Measurements from ENCODE around the gene IL17B. TPM values are rescaled to one million over a fixed set of nuclear protein-coding genes. Genes with fewer than 3 reads are reported as not detected.

The IL17B gene
- total and polyA plus RNA-seq, 2 of the 8 experiments (the other 6 are each of a cell fraction or from before 2014, with no cell fraction given) = 0.18 TPM; not detected in 1

DNA sequence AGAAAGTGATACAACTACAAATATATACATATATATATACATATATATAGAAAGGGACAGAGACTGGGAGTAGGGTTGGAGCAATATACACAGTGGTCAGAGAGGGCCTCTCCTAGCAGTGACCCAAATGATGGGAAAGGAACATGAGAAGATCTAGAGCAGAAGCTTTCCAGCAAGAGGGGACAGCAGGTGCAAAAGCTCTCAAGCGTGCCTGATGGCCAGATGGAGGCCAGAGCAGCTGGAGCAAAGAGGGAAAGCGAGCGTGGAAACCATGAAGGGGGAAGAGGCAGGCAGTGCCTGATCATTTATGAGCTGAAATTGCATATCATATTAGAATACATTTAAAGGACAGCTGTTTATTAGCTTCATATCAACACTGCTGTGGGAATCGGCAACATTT lies 41.4 kb downstream of the IL17B start:
- Histone ChIP-seq H4K5ac (ENCODE audit: insufficient read length, low read depth, low read length) (no peak overlapping the region), H2BK120ac (replicated peaks; ENCODE audit: low read depth, low read length) (no peak overlapping the region), H4K91ac (replicated peaks; ENCODE audit: insufficient read length, low read length) (no peak overlapping the region), H2AFZ (ENCODE audit: low read length) (no peak overlapping the region), H3K18ac (ENCODE audit: extremely low read depth, low read length) (no peak overlapping the region), H3K79me1 (ENCODE audit: low read depth, low read length) (no peaks in the 10 kb centered on the region), H3K79me2 (ENCODE audit: control insufficient read depth in 1 of 2, insufficient read depth in 2 of 2, low read length in 2 of 2) (no peaks in the 10 kb centered on the region), H3K4me2 (ENCODE audit: insufficient read depth in 1 of 2, low read depth in 2 of 2, low read length in 2 of 2) (no peak overlapping the region), H3K4me1 (replicated peaks in 1 of 4; ENCODE audit: control insufficient read depth in 3 of 4, insufficient read depth in 4 of 4, low read length in 3 of 4) (no peaks in the 10 kb centered on the region), H3K14ac (ENCODE audit: insufficient read length) (no peak overlapping the region), H3K56ac (replicated peaks; ENCODE audit: insufficient read length, low read depth, low read length) (no peak overlapping the region), H3K23me2 (ENCODE audit: low read depth, low read length) (no peaks in the 10 kb centered on the region), H2BK5ac (ENCODE audit: low read depth, low read length) (no peak overlapping the region), H2BK15ac (ENCODE audit: low read length) (no peak overlapping the region), H3K27ac (ENCODE audit: low read depth, low read length) (no peak overlapping the region), H3K27me3 (replicated peaks in 1 of 4; ENCODE audit: control insufficient read depth in 3 of 4, extremely low read depth in 1 of 4, insufficient read depth in 3 of 4, low read length in 3 of 4) (no peaks in the 10 kb centered on the region), H3K9ac (replicated peaks in 1 of 4; ENCODE audit: extremely low read depth in 1 of 4, low read depth in 3 of 4, low read length in 3 of 4) (no peak overlapping the region), H2BK20ac (ENCODE audit: low read length) (no peak overlapping the region), H3K4ac (replicated peaks; ENCODE audit: insufficient read length, low read depth, low read length) (no peak overlapping the region), H2AK5ac (ENCODE audit: low read depth, low read length) (no peak overlapping the region), H3K23ac (ENCODE audit: insufficient read length) (no peak overlapping the region), H3K4me3 (ENCODE audit: extremely low read depth in 1 of 4, insufficient read depth in 2 of 4, low read depth in 3 of 4, low read length in 4 of 4) (no peak overlapping the region), H4K8ac (ENCODE audit: extremely low read depth, insufficient read depth, low read length) (no peak overlapping the region), H4K20me1 (replicated peaks in 1 of 2; ENCODE audit: control insufficient read depth in 1 of 2, insufficient read depth in 2 of 2, low read length in 2 of 2) (no peaks in the 10 kb centered on the region), H2BK12ac (ENCODE audit: low read depth, low read length) (no peak overlapping the region), H3K36me3 (ENCODE audit: control insufficient read depth in 2 of 4, insufficient read depth in 4 of 4, low read length in 3 of 4) (no peaks in the 10 kb centered on the region), H3K9me3 (ENCODE audit: insufficient read depth in 2 of 2, low read depth in 1 of 2, low read length in 1 of 2) (no peaks in the 10 kb centered on the region)
- DNase-seq (ENCODE audit: low read depth in 1 of 2, low spot score in 2 of 2) (no peak), FAIRE-seq (no peak)
- ChIA-PET POLR2A (ENCODE audit: partially characterized antibody) (no interaction called here), CTCF (ENCODE audit: partially characterized antibody) (interaction anchor here (0.9 to 5.5 kb wide), 3 partner anchors 17 to 496 kb away, joined by 3 to 18 read pairs (median 6); no protein-coding TSS in a partner anchor)
- WGBS, 2 experiments (ENCODE audit: extremely low coverage in 1 of 2, insufficient coverage in 1 of 2, insufficient read length in 1 of 2, insufficient replicate concordance in 2 of 2, low coverage in 1 of 2, low lambda C conversion rate in 2 of 2, missing lambda C conversion rate in 1 of 2) = 83% methylated on average over 4 of the region's 4 CpGs; no CpG with 5 or more reads in 1 of the 2 experiments
- no peak for TF ChIP-seq CHD1 (IDR thresholded peaks at IDR 0.05; ENCODE audit: low read depth, low read length)
- no peak for TF ChIP-seq NRF1 (IDR thresholded peaks at IDR 0.05; ENCODE audit: low read depth, low read length)
- no peak for TF ChIP-seq TEAD4 (IDR thresholded peaks at IDR 0.05; ENCODE audit: low read depth, low read length)

Measured in H1 (cell line).